Measurements from ENCODE around the gene NME1. TPM values are rescaled to one million over a fixed set of nuclear protein-coding genes. Genes with fewer than 3 reads are reported as not detected.
"Not testable (repeated sequence)": the region's sequence is repeated elsewhere in the genome, so short reads cannot be mapped to it uniquely, and the experiment has no call there.

Gene NME1
- polyA plus RNA-seq, 4 donors = 68.4 to 75.9 (median 73.7) TPM

- DNase-seq (ENCODE audit: low read depth in 4 of 4, low spot score in 3 of 4) = no peak
Measured at GRCh38 chr17:51144266-51145022, 8.9 kb upstream of the NME1 start.

- no peak for DNase-seq (ENCODE audit: low read depth in 4 of 4, low spot score in 3 of 4)
Measured at GRCh38 chr17:51147650-51148049, 5.7 kb upstream of the NME1 start.

- no peak for DNase-seq (ENCODE audit: low read depth in 4 of 4, low spot score in 3 of 4)
Measured at GRCh38 chr17:51149163-51149562, 4.2 kb upstream of the NME1 start.

- DNase-seq (ENCODE audit: low read depth in 4 of 4, low spot score in 3 of 4) = no peak
Measured at GRCh38 chr17:51150932-51151331, 2.4 kb upstream of the NME1 start.

- DNase-seq (ENCODE audit: low read depth in 4 of 4, low spot score in 3 of 4) = peak in 1 of 4 donors; percentile 38
Measured at GRCh38 chr17:51152766-51153209, 571 bp upstream of the NME1 start.

GRCh38 chr17:51154176-51154575 lies 817 bp downstream of the NME1 start:
- no peak for DNase-seq (ENCODE audit: low read depth in 4 of 4, low spot score in 3 of 4)

- no peak for DNase-seq (ENCODE audit: low read depth in 4 of 4, low spot score in 3 of 4)
Measured at GRCh38 chr17:51155416-51155815, 2.1 kb downstream of the NME1 start.

- DNase-seq (ENCODE audit: low read depth in 4 of 4, low spot score in 3 of 4) = no peak
Measured at GRCh38 chr17:51159604-51160003, 6.2 kb downstream of the NME1 start.

GRCh38 chr17:51161541-51161940 lies 8.2 kb downstream of the NME1 start:
- DNase-seq (ENCODE audit: low read depth in 4 of 4, low spot score in 3 of 4) = no peak

- DNase-seq (ENCODE audit: low read depth in 4 of 4, low spot score in 3 of 4) = no peak
Measured at GRCh38 chr17:51164911-51165679, 11.7 kb downstream of the NME1 start.

- no peak for DNase-seq (ENCODE audit: low read depth in 4 of 4, low spot score in 3 of 4)
Measured at GRCh38 chr17:51165680-51166197, 12.4 kb downstream of the NME1 start.

GRCh38 chr17:51166198-51166986 lies 13.0 kb downstream of the NME1 start, which contains the start of gene NME2:
NME2 (plus strand) TSS chr17:51166411; CDS start chr17:51166831, 420 bp downstream.
- peak in 2 of 4 donors; percentile 72 to 77 for DNase-seq (ENCODE audit: low read depth in 4 of 4, low spot score in 3 of 4)

- peak in 1 of 4 donors; percentile 39 for DNase-seq (ENCODE audit: low read depth in 4 of 4, low spot score in 3 of 4)
Measured at GRCh38 chr17:51166987-51167931, 13.9 kb downstream of the NME1 start.

- DNase-seq (ENCODE audit: low read depth in 4 of 4, low spot score in 3 of 4) = no peak
Measured at GRCh38 chr17:51169340-51169739, 16.0 kb downstream of the NME1 start.

- DNase-seq (ENCODE audit: low read depth in 4 of 4, low spot score in 3 of 4) = no peak
Measured at GRCh38 chr17:51170736-51171135, 17.4 kb downstream of the NME1 start.

- not testable (repeated sequence) for DNase-seq (ENCODE audit: low read depth in 4 of 4, low spot score in 3 of 4)
Measured at GRCh38 chr17:51172030-51172429, 18.7 kb downstream of the NME1 start.

- no peak for DNase-seq (ENCODE audit: low read depth in 4 of 4, low spot score in 3 of 4)
Measured at GRCh38 chr17:51180486-51180885, 27.1 kb downstream of the NME1 start.

- no peak for DNase-seq (ENCODE audit: low read depth in 4 of 4, low spot score in 3 of 4)
Measured at GRCh38 chr17:51184124-51184523, 30.8 kb downstream of the NME1 start.

GRCh38 chr17:51185763-51186332 lies 32.5 kb downstream of the NME1 start:
- no peak for DNase-seq (ENCODE audit: low read depth in 4 of 4, low spot score in 3 of 4)

Measured in right renal pelvis (tissue), 4 donors.